ENCODE results near the gene TRPV2. TPM values are rescaled to one million over a fixed set of nuclear protein-coding genes. Genes with fewer than 3 reads are reported as not detected.
A peak's percentile ranks its signal among the peaks of the same experiment; 100 is the strongest.

The TRPV2 gene
- total and polyA plus RNA-seq, 2 donors, result 29.0 to 39.8 TPM

GRCh38 chr17:16429083-16429482, 13.7 kb downstream of the TRPV2 start:
- H3K36me3 ChIP-seq (ENCODE audit: control insufficient read depth in 2 of 2, insufficient read depth in 2 of 2, low read length in 1 of 2), result peaks cover 47 to 49% of the 10 kb centered on the region in 2 donors

DNA sequence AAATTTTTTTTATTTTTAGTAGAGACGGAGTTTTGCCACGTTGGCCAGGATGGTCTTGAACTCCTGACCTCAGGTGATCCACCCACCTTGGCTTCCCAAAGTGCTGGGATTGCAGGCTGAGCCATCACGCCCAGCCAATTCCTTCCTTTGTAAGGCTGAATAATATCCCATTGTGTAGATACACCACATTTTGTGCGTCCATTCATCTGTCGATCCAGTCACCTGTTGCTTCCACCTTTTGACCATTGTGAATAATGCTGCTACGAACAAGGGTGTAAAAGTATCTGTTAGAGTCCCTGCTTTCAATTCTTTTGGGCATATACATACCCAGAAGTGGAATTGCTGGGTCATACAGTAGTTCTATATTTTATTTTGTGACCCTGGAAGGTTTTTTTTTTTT, 15.3 kb downstream of the TRPV2 start:
- Histone ChIP-seq H3K27me3 (ENCODE audit: control insufficient read depth in 2 of 2, insufficient read depth in 1 of 2, low read length in 1 of 2) (no peaks in the 10 kb centered on the region), H3K4me1 (ENCODE audit: control insufficient read depth in 2 of 2, insufficient read depth in 2 of 2, low read length in 2 of 2) (peaks cover 0 to 6% of the 10 kb centered on the region in 2 donors), H3K27ac (ENCODE audit: low read depth in 1 of 2, low read length in 1 of 2) (no peak overlapping the region), H3K9me3 (ENCODE audit: control insufficient read depth in 2 of 2, insufficient read depth in 1 of 2, low read length in 1 of 2) (peaks cover 0 to 1% of the 10 kb centered on the region in 2 donors), H3K4me3 (ENCODE audit: low read length in 2 of 2) (no peak overlapping the region), H3K36me3 (ENCODE audit: control insufficient read depth in 2 of 2, insufficient read depth in 2 of 2, low read length in 1 of 2) (peaks cover 41 to 46% of the 10 kb centered on the region in 2 donors)
- DNase-seq (ENCODE audit: low read depth in 6 of 9, low spot score in 9 of 9), result no peak
- WGBS, result 98% methylated on average over 6 of the region's 6 CpGs

More at GRCh38 chr17:16429083-16429482, 13.7 kb downstream of the TRPV2 start:
- H3K4me1 ChIP-seq (ENCODE audit: control insufficient read depth in 2 of 2, insufficient read depth in 2 of 2, low read length in 2 of 2), result peaks cover 0 to 6% of the 10 kb centered on the region in 2 donors
- no peak overlapping the region for H3K27ac ChIP-seq (ENCODE audit: low read depth in 1 of 2, low read length in 1 of 2)
- H3K27me3 ChIP-seq (ENCODE audit: control insufficient read depth in 2 of 2, insufficient read depth in 1 of 2, low read length in 1 of 2), result no peaks in the 10 kb centered on the region
- peaks cover 0 to 1% of the 10 kb centered on the region in 2 donors for H3K9me3 ChIP-seq (ENCODE audit: control insufficient read depth in 2 of 2, insufficient read depth in 1 of 2, low read length in 1 of 2)
- no peak for DNase-seq (ENCODE audit: low read depth in 6 of 9, low spot score in 9 of 9)
- WGBS, result 97% methylated on average over 9 of the region's 9 CpGs
- no peak overlapping the region for H3K4me3 ChIP-seq (ENCODE audit: low read length in 2 of 2)

DNA sequence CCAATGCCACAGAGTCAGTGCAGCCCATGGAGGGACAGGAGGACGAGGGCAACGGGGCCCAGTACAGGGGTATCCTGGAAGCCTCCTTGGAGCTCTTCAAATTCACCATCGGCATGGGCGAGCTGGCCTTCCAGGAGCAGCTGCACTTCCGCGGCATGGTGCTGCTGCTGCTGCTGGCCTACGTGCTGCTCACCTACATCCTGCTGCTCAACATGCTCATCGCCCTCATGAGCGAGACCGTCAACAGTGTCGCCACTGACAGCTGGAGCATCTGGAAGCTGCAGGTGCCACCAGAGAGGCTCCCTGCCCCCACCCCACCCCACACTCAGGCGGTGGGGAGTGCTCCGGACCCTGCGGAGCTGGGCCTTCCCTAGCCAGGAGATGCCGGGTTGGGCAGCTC, 16.6 kb downstream of the TRPV2 start:
- Histone ChIP-seq H3K27me3 (ENCODE audit: control insufficient read depth in 2 of 2, insufficient read depth in 1 of 2, low read length in 1 of 2) (no peaks in the 10 kb centered on the region), H3K27ac (ENCODE audit: low read depth in 1 of 2, low read length in 1 of 2) (no peak overlapping the region), H3K9me3 (ENCODE audit: control insufficient read depth in 2 of 2, insufficient read depth in 1 of 2, low read length in 1 of 2) (peaks cover 0 to 1% of the 10 kb centered on the region in 2 donors), H3K36me3 (ENCODE audit: control insufficient read depth in 2 of 2, insufficient read depth in 2 of 2, low read length in 1 of 2) (peaks cover 29 to 32% of the 10 kb centered on the region in 2 donors), H3K4me3 (ENCODE audit: low read length in 2 of 2) (no peak overlapping the region), H3K4me1 (ENCODE audit: control insufficient read depth in 2 of 2, insufficient read depth in 2 of 2, low read length in 2 of 2) (peaks cover 0 to 6% of the 10 kb centered on the region in 2 donors)
- DNase-seq (ENCODE audit: low read depth in 6 of 9, low spot score in 9 of 9), result no peak
- WGBS, result 97% methylated on average over 15 of the region's 15 CpGs

- Histone ChIP-seq H3K4me3 (ENCODE audit: low read length in 2 of 2) (no peak overlapping the region), H3K4me1 (ENCODE audit: control insufficient read depth in 2 of 2, insufficient read depth in 2 of 2, low read length in 2 of 2) (peaks cover 0 to 6% of the 10 kb centered on the region in 2 donors), H3K36me3 (ENCODE audit: control insufficient read depth in 2 of 2, insufficient read depth in 2 of 2, low read length in 1 of 2) (peaks cover 16 to 18% of the 10 kb centered on the region in 2 donors), H3K9me3 (ENCODE audit: control insufficient read depth in 2 of 2, insufficient read depth in 1 of 2, low read length in 1 of 2) (peaks cover 0 to 1% of the 10 kb centered on the region in 2 donors), H3K27ac (ENCODE audit: low read depth in 1 of 2, low read length in 1 of 2) (no peak overlapping the region), H3K27me3 (ENCODE audit: control insufficient read depth in 2 of 2, insufficient read depth in 1 of 2, low read length in 1 of 2) (no peaks in the 10 kb centered on the region)
- 93% methylated on average over 5 of the region's 5 CpGs for WGBS
- no peak for DNase-seq (ENCODE audit: low read depth in 6 of 9, low spot score in 9 of 9)
Measured at GRCh38 chr17:16433514-16433913, 18.1 kb downstream of the TRPV2 start.

DNA sequence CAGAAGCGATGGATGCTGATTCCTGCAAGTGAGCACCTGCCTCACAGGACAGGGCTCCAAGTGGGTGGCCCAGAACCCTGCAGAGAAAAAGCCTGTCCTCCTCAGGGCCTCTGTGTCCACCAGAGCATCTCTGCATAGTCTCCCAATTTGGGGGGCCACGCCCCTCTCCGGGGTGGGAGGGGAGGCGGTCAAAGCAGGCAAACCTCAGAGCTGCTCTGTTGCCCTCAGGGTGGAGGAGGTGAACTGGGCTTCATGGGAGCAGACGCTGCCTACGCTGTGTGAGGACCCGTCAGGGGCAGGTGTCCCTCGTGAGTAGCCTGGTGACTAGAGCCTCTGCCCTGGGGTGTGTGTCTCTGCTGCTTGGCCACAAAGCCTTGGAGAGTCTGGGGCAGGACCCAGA, 19.3 kb downstream of the TRPV2 start:
- H3K9me3 ChIP-seq (ENCODE audit: control insufficient read depth in 2 of 2, insufficient read depth in 1 of 2, low read length in 1 of 2), result peaks cover 0 to 1% of the 10 kb centered on the region in 2 donors
- DNase-seq (ENCODE audit: low read depth in 6 of 9, low spot score in 9 of 9), result no peak
- no peak overlapping the region for H3K4me3 ChIP-seq (ENCODE audit: low read length in 2 of 2)
- H3K27ac ChIP-seq (ENCODE audit: low read depth in 1 of 2, low read length in 1 of 2), result no peak overlapping the region
- H3K36me3 ChIP-seq (ENCODE audit: control insufficient read depth in 2 of 2, insufficient read depth in 2 of 2, low read length in 1 of 2), result peaks cover 8% of the 10 kb centered on the region in 2 donors
- peaks cover 4 to 5% of the 10 kb centered on the region in 2 donors for H3K4me1 ChIP-seq (ENCODE audit: control insufficient read depth in 2 of 2, insufficient read depth in 2 of 2, low read length in 2 of 2)
- WGBS, result 94% methylated on average over 8 of the region's 8 CpGs
- no peaks in the 10 kb centered on the region for H3K27me3 ChIP-seq (ENCODE audit: control insufficient read depth in 2 of 2, insufficient read depth in 1 of 2, low read length in 1 of 2)

GRCh38 chr17:16435925-16436886, 20.8 kb downstream of the TRPV2 start:
- H3K9me3 ChIP-seq (ENCODE audit: control insufficient read depth in 2 of 2, insufficient read depth in 1 of 2, low read length in 1 of 2), result peaks cover 0 to 1% of the 10 kb centered on the region in 2 donors
- H3K4me1 ChIP-seq (ENCODE audit: control insufficient read depth in 2 of 2, insufficient read depth in 2 of 2, low read length in 2 of 2), result peaks cover 11 to 17% of the 10 kb centered on the region in 2 donors
- H3K27me3 ChIP-seq (ENCODE audit: control insufficient read depth in 2 of 2, insufficient read depth in 1 of 2, low read length in 1 of 2), result no peaks in the 10 kb centered on the region
- DNase-seq (ENCODE audit: low read depth in 6 of 9, low spot score in 9 of 9), result no peak
- WGBS, result 94% methylated on average over 14 of the region's 14 CpGs
- peaks cover 9 to 15% of the 10 kb centered on the region in 2 donors for H3K36me3 ChIP-seq (ENCODE audit: control insufficient read depth in 2 of 2, insufficient read depth in 2 of 2, low read length in 1 of 2)
- H3K27ac ChIP-seq (ENCODE audit: low read depth in 1 of 2, low read length in 1 of 2), result no peak overlapping the region
- H3K4me3 ChIP-seq (ENCODE audit: low read length in 2 of 2), result no peak overlapping the region

DNA sequence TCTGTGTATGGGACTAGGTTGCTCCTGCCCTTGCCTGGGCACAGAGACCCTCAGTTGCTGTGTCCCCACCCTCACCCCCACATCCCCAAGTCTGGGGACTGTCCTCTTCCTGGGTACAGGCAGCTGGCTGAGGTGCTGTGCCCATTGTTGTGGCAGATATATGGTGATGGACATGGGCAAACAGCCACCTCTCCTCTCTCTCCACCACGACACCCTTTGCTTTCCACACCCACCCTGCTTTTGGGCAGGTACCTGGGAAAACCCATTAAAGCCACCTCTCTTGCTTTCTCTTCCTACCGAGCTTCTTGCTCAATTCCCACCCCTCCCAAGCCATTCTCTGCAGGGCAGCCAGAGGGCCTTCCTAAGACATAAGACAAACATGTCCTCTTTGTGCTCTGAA, 21.7 kb downstream of the TRPV2 start:
- no peaks in the 10 kb centered on the region for H3K27me3 ChIP-seq (ENCODE audit: control insufficient read depth in 2 of 2, insufficient read depth in 1 of 2, low read length in 1 of 2)
- H3K4me3 ChIP-seq (ENCODE audit: low read length in 2 of 2), result no peak overlapping the region
- no peak overlapping the region for H3K27ac ChIP-seq (ENCODE audit: low read depth in 1 of 2, low read length in 1 of 2)
- WGBS, result 94% methylated on average over 2 of the region's 2 CpGs
- H3K36me3 ChIP-seq (ENCODE audit: control insufficient read depth in 2 of 2, insufficient read depth in 2 of 2, low read length in 1 of 2), result peaks cover 12 to 18% of the 10 kb centered on the region in 2 donors
- H3K4me1 ChIP-seq (ENCODE audit: control insufficient read depth in 2 of 2, insufficient read depth in 2 of 2, low read length in 2 of 2), result peaks cover 11 to 20% of the 10 kb centered on the region in 2 donors
- H3K9me3 ChIP-seq (ENCODE audit: control insufficient read depth in 2 of 2, insufficient read depth in 1 of 2, low read length in 1 of 2), result peaks cover 0 to under 1% of the 10 kb centered on the region in 2 donors
- DNase-seq (ENCODE audit: low read depth in 6 of 9, low spot score in 9 of 9), result no peak

DNA sequence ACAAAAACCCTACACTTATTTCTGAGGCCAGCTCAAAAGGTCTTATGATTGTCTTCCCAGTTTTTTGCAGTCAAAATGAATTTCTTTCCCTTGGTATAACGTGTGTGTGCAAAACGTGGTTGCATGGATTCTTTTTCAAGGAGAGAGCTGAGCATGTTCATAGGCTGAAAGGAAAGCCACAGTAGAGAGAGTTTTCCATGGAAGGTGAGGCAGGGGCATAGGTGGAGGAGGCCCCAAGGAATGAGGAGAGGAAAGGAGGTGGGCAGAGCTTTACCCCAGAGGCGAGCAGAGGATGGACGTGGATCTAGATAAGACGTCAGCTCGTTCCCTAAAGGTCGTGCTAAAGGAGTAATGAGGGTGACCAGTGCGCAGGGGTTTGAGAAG, 22.8 kb downstream of the TRPV2 start:
- Histone ChIP-seq H3K27me3 (ENCODE audit: control insufficient read depth in 2 of 2, insufficient read depth in 1 of 2, low read length in 1 of 2) (no peaks in the 10 kb centered on the region), H3K27ac (ENCODE audit: low read depth in 1 of 2, low read length in 1 of 2) (peak overlapping the region; percentile 71 to 79), H3K4me1 (ENCODE audit: control insufficient read depth in 2 of 2, insufficient read depth in 2 of 2, low read length in 2 of 2) (peaks cover 11 to 23% of the 10 kb centered on the region in 2 donors), H3K36me3 (ENCODE audit: control insufficient read depth in 2 of 2, insufficient read depth in 2 of 2, low read length in 1 of 2) (peaks cover 17 to 29% of the 10 kb centered on the region in 2 donors), H3K9me3 (ENCODE audit: control insufficient read depth in 2 of 2, insufficient read depth in 1 of 2, low read length in 1 of 2) (no peaks in the 10 kb centered on the region), H3K4me3 (ENCODE audit: low read length in 2 of 2) (peak overlapping the region; percentile 81 to 85)
- WGBS, result 23% methylated on average over 8 of the region's 8 CpGs
- DNase-seq (ENCODE audit: low read depth in 6 of 9, low spot score in 9 of 9), result no peak
